KMS-11 (cell line): ENCODE data around the gene SPRN.
"Not testable (repeated sequence)": the region's sequence is repeated elsewhere in the genome, so short reads cannot be mapped to it uniquely, and the experiment has no call there.

Experiments used
- H2AFZ ChIP-seq: fragments of 200-600 bp; sonication (generic); 2 replicates; pipeline ENCODE4 v1.6.1; 2016; ENCODE audit warnings: antibody characterized with exemption, mixed run types, low read depth
- H3K27ac ChIP-seq: fragments of 200-600 bp; sonication (generic); 2 replicates; pipeline ENCODE4 v1.6.1; 2016; ENCODE audit warnings: mild to moderate bottlenecking, mixed run types
- H3K27me3 ChIP-seq: fragments of 200-600 bp; sonication (generic); 2 replicates; pipeline ENCODE4 v1.6.1; 2017; ENCODE audit warnings: mild to moderate bottlenecking, low read depth, mixed run types, moderate library complexity; ENCODE audit not compliant: insufficient read depth
- H3K36me3 ChIP-seq: fragments of 200-600 bp; sonication (generic); 2 replicates; pipeline ENCODE4 v1.6.1; 2017; ENCODE audit warnings: mild to moderate bottlenecking, mixed run types; ENCODE audit not compliant: insufficient read depth
- H3K4me1 ChIP-seq: fragments of 200-600 bp; sonication (generic); 2 replicates; pipeline ENCODE4 v1.6.1; 2016; ENCODE audit warnings: mild to moderate bottlenecking, low read depth, mixed run types; ENCODE audit not compliant: poor library complexity, severe bottlenecking
- H3K4me2 ChIP-seq: fragments of 200-600 bp; sonication (generic); 2 replicates; pipeline ENCODE4 v1.7.0; 2016; ENCODE audit warnings: mild to moderate bottlenecking, mixed run types
- H3K4me3 ChIP-seq: fragments of 200-600 bp; sonication (generic); IDR thresholded peaks from 2 replicates; pipeline ENCODE4 v1.6.1; 2017; ENCODE audit warnings: low read depth, low read length, mixed read lengths; ENCODE audit not compliant: insufficient read depth
- H3K79me2 ChIP-seq: fragments of 200-600 bp; sonication (generic); 2 replicates; pipeline ENCODE4 v1.6.1; 2016; ENCODE audit warnings: low read depth, mixed run types; ENCODE audit not compliant: insufficient read depth
- H3K9ac ChIP-seq: fragments of 200-600 bp; sonication (generic); 2 replicates; pipeline ENCODE4 v1.6.1; 2016; ENCODE audit warnings: mild to moderate bottlenecking, mixed run types
- H4K20me1 ChIP-seq: fragments of 200-600 bp; sonication (generic); 2 replicates; pipeline ENCODE4 v1.6.1; 2016; ENCODE audit warnings: mild to moderate bottlenecking, mixed run types; ENCODE audit not compliant: insufficient read depth
- CTCF ChIP-seq: fragments of 200-600 bp; sonication (generic); conservative IDR thresholded peaks from 2 replicates; pipeline ENCODE4 v1.6.1; 2017; ENCODE audit warnings: low read depth, mild to moderate bottlenecking, antibody characterized with exemption, low read length, moderate library complexity, mixed read lengths

The SPRN gene

GRCh38 chr10:133419211-133419950 lies 5.0 kb downstream of the SPRN start:
- no peak for TF ChIP-seq CTCF
- Histone ChIP-seq H3K4me3 (no peak overlapping the region), H3K79me2 (no peaks in the 10 kb centered on the region), H3K4me1 (no peaks in the 10 kb centered on the region), H3K4me2 (no peak overlapping the region), H2AFZ (no peak overlapping the region), H3K9ac (no peak overlapping the region), H3K27ac (no peak overlapping the region), H3K27me3 (no peaks in the 10 kb centered on the region), H3K36me3 (no peaks in the 10 kb centered on the region), H4K20me1 (no peaks in the 10 kb centered on the region)

GRCh38 chr10:133418289-133418993 lies 6.0 kb downstream of the SPRN start:
- no peak overlapping the region for H3K4me2 ChIP-seq
- no peaks in the 10 kb centered on the region for H4K20me1 ChIP-seq
- H2AFZ ChIP-seq, result no peak overlapping the region
- no peak overlapping the region for H3K9ac ChIP-seq
- H3K79me2 ChIP-seq, result no peaks in the 10 kb centered on the region
- H3K4me1 ChIP-seq, result no peaks in the 10 kb centered on the region
- H3K36me3 ChIP-seq, result no peaks in the 10 kb centered on the region
- H3K27me3 ChIP-seq, result no peaks in the 10 kb centered on the region
- no peak overlapping the region for H3K27ac ChIP-seq
- no peak overlapping the region for H3K4me3 ChIP-seq
- no peak for TF ChIP-seq CTCF

- H3K4me2 ChIP-seq, result no peak overlapping the region
- no peaks in the 10 kb centered on the region for H3K4me1 ChIP-seq
- TF ChIP-seq CTCF, result no peak
- no peaks in the 10 kb centered on the region for H3K27me3 ChIP-seq
- H3K9ac ChIP-seq, result no peak overlapping the region
- no peaks in the 10 kb centered on the region for H4K20me1 ChIP-seq
- no peak overlapping the region for H3K4me3 ChIP-seq
- no peak overlapping the region for H3K27ac ChIP-seq
- H2AFZ ChIP-seq, result no peak overlapping the region
- no peaks in the 10 kb centered on the region for H3K79me2 ChIP-seq
- H3K36me3 ChIP-seq, result no peaks in the 10 kb centered on the region; the same call in 1 of the 2 replicates
These were observed 8.7 kb downstream of the SPRN start for GRCh38 chr10:133415752-133416151.

GRCh38 chr10:133414401-133414800 lies 10.0 kb downstream of the SPRN start:
- H3K36me3 ChIP-seq, H3K4me3 ChIP-seq: not testable (repeated sequence)

GRCh38 chr10:133412381-133412711 lies 12.1 kb downstream of the SPRN start:
- no peaks in the 10 kb centered on the region; the same call in 1 of the 2 replicates for H3K36me3 ChIP-seq
- no peaks in the 10 kb centered on the region for H4K20me1 ChIP-seq
- no peak overlapping the region for H3K4me2 ChIP-seq
- no peak overlapping the region for H3K27ac ChIP-seq
- H3K4me1 ChIP-seq, result no peaks in the 10 kb centered on the region
- no peak overlapping the region for H3K9ac ChIP-seq
- no peak overlapping the region for H3K4me3 ChIP-seq
- H3K27me3 ChIP-seq, result no peaks in the 10 kb centered on the region
- H3K79me2 ChIP-seq, result no peaks in the 10 kb centered on the region; the same call in 1 of the 2 replicates
- no peak overlapping the region for H2AFZ ChIP-seq
- TF ChIP-seq CTCF, result no peak

More at GRCh38 chr10:133414401-133414800, 10.0 kb downstream of the SPRN start:
- not testable (repeated sequence) for H3K4me1 ChIP-seq, H3K27ac ChIP-seq, H3K9ac ChIP-seq, H3K27me3 ChIP-seq, H4K20me1 ChIP-seq, H2AFZ ChIP-seq, H3K4me2 ChIP-seq, H3K79me2 ChIP-seq
